ENCODE data around the gene ERO1B.

Gene ERO1B

GRCh38 chr1:236204656-236205055, 77.1 kb downstream of the ERO1B start:
- no peak overlapping the region for H3K4me2 ChIP-seq (ENCODE audit: low read depth, low read length, poor library complexity, severe bottlenecking)
- TF ChIP-seq CTCF (conservative IDR thresholded peaks at IDR 0.05; ENCODE audit: low read length) (no peak), EZH2phosphoT487 (IDR thresholded peaks at IDR 0.05; ENCODE audit: borderline replicate concordance) (no peak)
- no peak overlapping the region for H3K9ac ChIP-seq (ENCODE audit: low read depth, low read length, poor library complexity, severe bottlenecking)

DNA sequence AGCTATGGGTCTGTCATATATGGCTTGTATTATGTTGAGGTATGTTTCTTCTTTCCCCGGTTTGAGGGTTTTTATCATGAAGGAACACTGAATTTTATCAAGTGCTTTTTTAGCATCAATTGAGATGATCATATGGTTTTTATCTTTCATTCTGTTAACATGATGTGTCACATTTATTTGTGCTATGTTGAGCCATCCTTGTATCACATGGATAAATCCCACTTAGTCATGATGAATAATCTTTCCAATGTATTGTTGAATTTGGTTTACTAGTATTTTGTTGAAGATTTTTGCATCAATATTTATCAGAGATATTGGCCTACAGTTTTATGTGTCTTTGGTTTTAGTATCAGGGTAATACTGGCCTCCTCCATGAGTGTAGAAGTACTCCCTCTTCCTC, 77.7 kb downstream of the ERO1B start:
- Histone ChIP-seq H3K9me2 (replicated peaks; ENCODE audit: low read depth, low read length) (no peaks in the 10 kb centered on the region), H3K79me2 (ENCODE audit: insufficient read depth, low read length) (no peaks in the 10 kb centered on the region), H3K9me3 (ENCODE audit: insufficient read depth, low read depth, low read length) (peaks cover 7% of the 10 kb centered on the region; the same call in 1 of the 2 replicates), H3K4me1 (ENCODE audit: insufficient read depth, low read length, poor library complexity, severe bottlenecking) (no peaks in the 10 kb centered on the region), H2AFZ (ENCODE audit: low read length) (no peak overlapping the region), H3K36me3 (ENCODE audit: insufficient read depth, low read length) (no peaks in the 10 kb centered on the region), H3K4me2 (ENCODE audit: low read depth, low read length, poor library complexity, severe bottlenecking) (no peak overlapping the region), H3F3A (ENCODE audit: low read depth) (no peaks in the 10 kb centered on the region), H3K4me3 (ENCODE audit: low read length, poor library complexity, severe bottlenecking) (no peak overlapping the region), H4K20me1 (ENCODE audit: insufficient read depth, low read length, poor library complexity, severe bottlenecking) (no peaks in the 10 kb centered on the region), H3K27me3 (ENCODE audit: insufficient read depth, low read length, poor library complexity, severe bottlenecking) (no peaks in the 10 kb centered on the region), H3K9ac (ENCODE audit: low read depth, low read length, poor library complexity, severe bottlenecking) (no peak overlapping the region)
- no peak for TF ChIP-seq EZH2phosphoT487 (IDR thresholded peaks at IDR 0.05; ENCODE audit: borderline replicate concordance)
- TF ChIP-seq CTCF (conservative IDR thresholded peaks at IDR 0.05; ENCODE audit: low read length): no peak

More at GRCh38 chr1:236204656-236205055, 77.1 kb downstream of the ERO1B start:
- Histone ChIP-seq H3K9me2 (replicated peaks; ENCODE audit: low read depth, low read length) (no peaks in the 10 kb centered on the region), H2AFZ (ENCODE audit: low read length) (no peak overlapping the region), H3K79me2 (ENCODE audit: insufficient read depth, low read length) (no peaks in the 10 kb centered on the region), H3K4me3 (ENCODE audit: low read length, poor library complexity, severe bottlenecking) (no peak overlapping the region), H3K36me3 (ENCODE audit: insufficient read depth, low read length) (no peaks in the 10 kb centered on the region), H3K27me3 (ENCODE audit: insufficient read depth, low read length, poor library complexity, severe bottlenecking) (no peaks in the 10 kb centered on the region), H4K20me1 (ENCODE audit: insufficient read depth, low read length, poor library complexity, severe bottlenecking) (no peaks in the 10 kb centered on the region), H3F3A (ENCODE audit: low read depth) (no peaks in the 10 kb centered on the region), H3K9me3 (ENCODE audit: insufficient read depth, low read depth, low read length) (peaks cover 7% of the 10 kb centered on the region; the same call in 1 of the 2 replicates), H3K4me1 (ENCODE audit: insufficient read depth, low read length, poor library complexity, severe bottlenecking) (no peaks in the 10 kb centered on the region)

DNA sequence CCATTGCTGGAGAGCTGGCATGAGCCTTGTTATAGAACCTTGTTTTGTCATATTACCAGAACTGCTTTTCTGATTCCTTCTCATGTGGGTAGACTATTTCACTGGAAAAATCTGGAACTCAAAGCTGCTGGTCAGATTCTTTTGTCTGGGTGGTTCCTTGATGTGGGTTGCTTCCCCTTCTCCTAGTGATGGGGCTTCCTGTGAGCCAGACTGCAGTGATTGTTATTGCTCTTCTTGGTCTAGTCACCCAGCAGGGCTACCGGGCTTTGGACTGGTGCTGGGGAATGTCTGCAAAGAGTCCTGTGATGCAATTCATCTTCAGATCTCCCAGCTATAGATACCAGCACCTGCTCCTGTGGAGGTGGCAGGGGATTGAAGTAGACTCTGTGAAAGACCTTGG, 80.0 kb downstream of the ERO1B start:
- Histone ChIP-seq H3K9ac (ENCODE audit: low read depth, low read length, poor library complexity, severe bottlenecking) (no peak overlapping the region), H3F3A (ENCODE audit: low read depth) (no peaks in the 10 kb centered on the region), H4K20me1 (ENCODE audit: insufficient read depth, low read length, poor library complexity, severe bottlenecking) (no peaks in the 10 kb centered on the region), H3K9me3 (ENCODE audit: insufficient read depth, low read depth, low read length) (peaks cover 7% of the 10 kb centered on the region; the same call in 1 of the 2 replicates), H3K9me2 (replicated peaks; ENCODE audit: low read depth, low read length) (no peaks in the 10 kb centered on the region), H3K79me2 (ENCODE audit: insufficient read depth, low read length) (no peaks in the 10 kb centered on the region), H3K36me3 (ENCODE audit: insufficient read depth, low read length) (no peaks in the 10 kb centered on the region), H3K4me1 (ENCODE audit: insufficient read depth, low read length, poor library complexity, severe bottlenecking) (no peaks in the 10 kb centered on the region), H3K4me2 (ENCODE audit: low read depth, low read length, poor library complexity, severe bottlenecking) (no peak overlapping the region), H3K4me3 (ENCODE audit: low read length, poor library complexity, severe bottlenecking) (no peak overlapping the region), H2AFZ (ENCODE audit: low read length) (no peak overlapping the region), H3K27me3 (ENCODE audit: insufficient read depth, low read length, poor library complexity, severe bottlenecking) (no peaks in the 10 kb centered on the region)
- no peak for TF ChIP-seq EZH2phosphoT487 (IDR thresholded peaks at IDR 0.05; ENCODE audit: borderline replicate concordance)
- no peak for TF ChIP-seq CTCF (conservative IDR thresholded peaks at IDR 0.05; ENCODE audit: low read length)

Data from Loucy (cell line).